ENCODE results near the gene STRN3.

DNA sequence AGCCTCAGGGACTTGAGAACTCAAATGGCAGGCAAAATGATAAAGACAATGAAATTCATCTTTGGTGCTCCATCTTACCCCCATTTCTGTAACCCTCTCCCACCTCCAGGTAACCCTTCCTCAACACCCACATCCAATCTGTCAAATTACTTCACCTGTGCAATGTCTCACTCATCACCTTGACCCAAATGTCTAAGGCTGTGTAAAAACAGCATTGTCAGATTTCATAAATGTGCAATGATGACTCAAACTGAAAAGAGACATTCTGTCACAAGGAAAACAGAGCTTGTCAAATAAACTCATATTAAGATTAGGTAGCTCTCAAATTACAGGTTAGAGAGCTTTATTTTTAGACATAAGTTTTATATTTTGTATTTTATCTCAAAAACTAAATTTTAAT lies 171.7 kb downstream of the STRN3 start:
- TF ChIP-seq EZH2 (IDR thresholded peaks at IDR 0.05; ENCODE audit: insufficient read depth, poor library complexity, severe bottlenecking) = no peak
- TF ChIP-seq EZH2phosphoT487 (IDR thresholded peaks at IDR 0.05; ENCODE audit: insufficient read depth, low read depth) = no peak

Measured in GM23248 (cell line).